DOHH2 (cell line): Measurements from ENCODE around the gene PEAK1.

Source experiments
- CTCF ChIP-seq: fragments of 200-600 bp; sonication (generic); IDR thresholded peaks from one replicate; pipeline ENCODE4 v1.5.1; 2014; ENCODE audit warnings: antibody characterized with exemption, mild to moderate bottlenecking, low read depth, low read length; ENCODE audit not compliant: poor library complexity, severe bottlenecking
- EZH2phosphoT487 ChIP-seq: fragments of 200-600 bp; sonication (generic); IDR thresholded peaks from 2 replicates; pipeline ENCODE4 v1.6.1; 2017; ENCODE audit warnings: borderline replicate concordance, mild to moderate bottlenecking, antibody characterized with exemption, low read length, moderate library complexity, mixed read lengths

- no peak for TF ChIP-seq CTCF
- no peak for TF ChIP-seq EZH2phosphoT487
Observed at GRCh38 chr15:77309392-77309791, 110.5 kb downstream of the PEAK1 start.
